Aortic smooth muscle cell (primary cell): Measurements from ENCODE around the gene DNAH11. TPM values are rescaled to one million over a fixed set of nuclear protein-coding genes. Genes with fewer than 3 reads are reported as not detected.

ENCODE experiments used
- total RNA-seq: library from RNA; depleted of rRNA; stranded (reverse); fragments of >200 nt; gene quantifications from 2 replicates; pipeline ENCODE4 v1.2.3, GENCODE V29; 2014

The DNAH11 gene, protein sequence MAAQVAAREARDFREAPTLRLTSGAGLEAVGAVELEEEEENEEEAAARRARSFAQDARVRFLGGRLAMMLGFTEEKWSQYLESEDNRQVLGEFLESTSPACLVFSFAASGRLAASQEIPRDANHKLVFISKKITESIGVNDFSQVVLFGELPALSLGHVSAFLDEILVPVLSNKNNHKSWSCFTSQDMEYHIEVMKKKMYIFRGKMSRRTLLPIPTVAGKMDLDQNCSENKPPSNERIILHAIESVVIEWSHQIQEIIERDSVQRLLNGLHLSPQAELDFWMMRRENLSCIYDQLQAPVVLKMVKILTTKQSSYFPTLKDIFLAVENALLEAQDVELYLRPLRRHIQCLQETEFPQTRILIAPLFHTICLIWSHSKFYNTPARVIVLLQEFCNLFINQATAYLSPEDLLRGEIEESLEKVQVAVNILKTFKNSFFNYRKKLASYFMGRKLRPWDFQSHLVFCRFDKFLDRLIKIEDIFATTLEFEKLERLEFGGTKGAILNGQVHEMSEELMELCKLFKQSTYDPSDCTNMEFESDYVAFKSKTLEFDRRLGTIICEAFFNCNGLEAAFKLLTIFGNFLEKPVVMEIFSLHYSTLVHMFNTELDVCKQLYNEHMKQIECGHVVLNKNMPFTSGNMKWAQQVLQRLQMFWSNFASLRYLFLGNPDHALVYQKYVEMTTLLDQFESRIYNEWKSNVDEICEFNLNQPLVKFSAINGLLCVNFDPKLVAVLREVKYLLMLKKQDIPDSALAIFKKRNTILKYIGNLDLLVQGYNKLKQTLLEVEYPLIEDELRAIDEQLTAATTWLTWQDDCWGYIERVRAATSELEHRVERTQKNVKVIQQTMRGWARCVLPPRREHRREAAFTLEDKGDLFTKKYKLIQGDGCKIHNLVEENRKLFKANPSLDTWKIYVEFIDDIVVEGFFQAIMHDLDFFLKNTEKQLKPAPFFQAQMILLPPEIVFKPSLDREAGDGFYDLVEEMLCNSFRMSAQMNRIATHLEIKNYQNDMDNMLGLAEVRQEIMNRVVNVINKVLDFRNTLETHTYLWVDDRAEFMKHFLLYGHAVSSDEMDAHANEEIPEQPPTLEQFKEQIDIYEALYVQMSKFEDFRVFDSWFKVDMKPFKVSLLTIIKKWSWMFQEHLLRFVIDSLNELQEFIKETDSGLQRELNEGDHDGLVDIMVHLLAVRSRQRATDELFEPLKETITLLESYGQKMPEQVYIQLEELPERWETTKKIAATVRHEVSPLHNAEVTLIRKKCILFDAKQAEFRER (N-terminal part only)
- total RNA-seq: 0.40 and 0.68 TPM in 2 replicates

DNA sequence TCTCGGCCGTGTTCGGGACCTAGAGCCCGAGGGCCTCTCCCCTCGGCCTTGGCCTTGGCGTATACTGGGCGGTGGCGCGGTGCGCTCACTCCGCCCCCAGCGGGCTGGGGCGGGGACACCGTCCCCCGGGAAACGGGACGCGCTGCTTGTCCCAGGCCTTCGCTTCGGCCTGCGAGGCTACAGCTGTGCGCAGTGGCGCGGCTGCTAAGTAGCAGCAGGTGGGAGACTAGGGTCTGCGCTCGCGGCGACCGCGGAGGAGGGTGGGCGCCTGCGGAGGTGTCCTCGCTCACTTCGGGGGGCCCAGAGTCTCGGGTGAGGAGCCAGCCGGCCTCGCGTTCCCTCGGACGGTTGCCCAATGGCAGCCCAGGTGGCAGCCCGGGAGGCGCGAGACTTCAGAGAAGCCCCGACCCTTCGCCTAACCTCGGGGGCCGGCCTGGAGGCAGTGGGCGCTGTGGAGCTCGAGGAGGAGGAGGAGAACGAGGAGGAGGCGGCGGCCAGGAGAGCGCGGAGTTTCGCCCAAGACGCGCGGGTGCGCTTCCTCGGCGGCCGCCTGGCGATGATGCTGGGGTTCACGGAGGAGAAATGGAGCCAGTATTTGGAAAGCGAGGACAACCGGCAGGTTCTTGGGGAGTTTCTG, at the start of gene DNAH11:
TSS of gene DNAH11 (plus strand) at position 149 of the 637 bp plus-strand sequence. CDS start at position 356, 207 bp downstream.

DNA sequence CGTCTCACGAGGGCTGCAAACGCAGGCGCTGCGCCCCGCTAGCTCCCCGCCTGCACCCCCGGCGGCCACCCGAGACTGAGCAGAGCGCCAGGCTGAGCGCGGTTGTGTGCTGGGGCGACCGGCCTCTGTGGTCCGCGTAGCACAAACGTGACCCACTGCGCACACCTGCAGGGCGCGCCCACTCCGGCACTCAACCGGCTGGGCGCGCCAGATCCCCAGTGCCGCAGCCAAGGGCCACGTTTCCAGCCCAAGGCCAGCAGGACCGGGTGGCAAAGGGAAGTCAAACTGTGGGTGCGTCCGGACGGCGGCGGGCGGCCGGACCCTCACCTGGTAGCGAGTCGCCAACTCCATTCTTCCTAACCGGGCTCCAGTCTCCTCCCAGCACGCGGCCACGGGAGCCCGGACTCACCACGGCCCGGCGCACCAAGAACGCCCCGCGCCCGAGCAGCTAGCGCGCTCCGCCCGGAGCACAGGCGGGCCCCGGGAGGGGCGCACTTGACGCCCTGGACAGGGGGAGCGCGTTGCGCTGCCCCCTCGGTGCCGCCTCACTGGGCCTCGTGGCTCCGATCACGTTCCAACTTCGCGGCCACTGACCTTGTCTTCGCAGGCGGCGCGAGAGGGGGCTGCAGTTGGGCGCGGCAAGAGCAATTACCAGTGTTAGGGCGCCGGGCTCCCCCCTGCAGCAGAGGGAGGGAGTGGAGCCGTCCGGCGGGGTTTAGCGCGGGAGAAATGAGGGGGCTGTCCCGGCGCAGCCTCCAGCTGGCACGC, 402.8 kb downstream of the DNAH11 start, which contains the start of gene CDCA7L:
TSS of gene CDCA7L (minus strand) at position 446 of the 768 bp plus-strand sequence. CDS start at position 351, 95 bp downstream.

Other genes starting within 250 kb of the DNAH11 start
- 3.8 and 6.6 TPM in 2 replicates for gene SP4, start 115.0 kb upstream of the DNAH11 start, total RNA-seq